ENCODE measurements around the gene KCNAB1.
"Not testable (repeated sequence)": the region's sequence is repeated elsewhere in the genome, so short reads cannot be mapped to it uniquely, and the experiment has no call there.

Gene KCNAB1

DNA sequence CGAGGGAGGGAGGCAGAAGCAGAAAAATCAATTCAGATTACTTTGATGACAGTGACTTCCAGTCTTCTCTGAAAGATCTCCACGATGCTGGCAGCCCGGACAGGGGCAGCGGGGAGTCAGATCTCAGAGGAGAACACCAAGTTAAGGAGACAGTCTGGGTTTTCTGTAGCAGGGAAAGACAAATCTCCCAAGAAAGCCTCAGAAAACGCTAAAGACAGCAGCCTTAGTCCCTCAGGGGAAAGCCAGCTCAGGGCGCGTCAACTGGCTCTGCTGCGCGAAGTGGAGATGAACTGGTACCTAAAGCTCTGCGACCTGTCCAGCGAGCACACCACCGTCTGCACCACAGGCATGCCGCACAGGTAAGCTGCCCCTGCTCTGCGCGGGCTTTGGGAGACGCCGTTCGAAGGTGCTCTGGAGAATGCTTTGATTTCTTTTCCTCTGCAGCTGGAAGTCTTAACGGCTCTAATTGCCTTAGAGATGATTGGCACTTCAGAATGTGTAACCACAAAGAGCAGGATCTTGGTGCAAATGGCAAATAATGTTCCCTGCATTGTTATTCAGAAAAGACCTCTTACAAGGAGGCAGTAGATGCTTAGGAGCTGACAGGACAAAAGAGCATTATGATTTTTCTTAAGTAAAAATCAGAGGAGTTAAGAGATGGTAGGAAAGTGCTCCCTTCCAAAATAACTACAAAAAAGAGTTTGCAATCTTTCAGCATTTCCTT is at the start of gene KCNAB1:
KCNAB1 (plus strand) TSS at position 51 of the 724 bp plus-strand sequence.
- DNase-seq, result no peak

DNA sequence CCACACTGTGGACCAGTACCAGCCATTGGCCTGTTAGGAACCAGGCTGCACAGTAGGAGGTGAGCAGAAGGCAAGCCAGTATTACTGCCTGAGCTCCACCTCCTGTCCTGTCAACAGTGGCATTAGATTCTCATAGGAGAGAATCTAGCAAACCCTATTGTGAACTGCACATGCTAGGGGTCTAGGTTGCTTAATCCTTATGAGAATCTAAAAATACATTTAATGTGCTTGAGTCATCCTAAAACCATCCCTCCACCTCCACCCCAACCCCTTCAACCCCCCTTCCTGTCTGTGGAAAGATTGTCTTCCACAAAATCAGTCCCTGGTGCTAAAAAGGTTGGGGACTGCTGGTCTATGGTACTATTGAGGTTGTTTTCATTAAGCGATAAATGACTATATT is 49.3 kb upstream of the KCNAB1 start:
- DNase-seq, result no peak

DNA sequence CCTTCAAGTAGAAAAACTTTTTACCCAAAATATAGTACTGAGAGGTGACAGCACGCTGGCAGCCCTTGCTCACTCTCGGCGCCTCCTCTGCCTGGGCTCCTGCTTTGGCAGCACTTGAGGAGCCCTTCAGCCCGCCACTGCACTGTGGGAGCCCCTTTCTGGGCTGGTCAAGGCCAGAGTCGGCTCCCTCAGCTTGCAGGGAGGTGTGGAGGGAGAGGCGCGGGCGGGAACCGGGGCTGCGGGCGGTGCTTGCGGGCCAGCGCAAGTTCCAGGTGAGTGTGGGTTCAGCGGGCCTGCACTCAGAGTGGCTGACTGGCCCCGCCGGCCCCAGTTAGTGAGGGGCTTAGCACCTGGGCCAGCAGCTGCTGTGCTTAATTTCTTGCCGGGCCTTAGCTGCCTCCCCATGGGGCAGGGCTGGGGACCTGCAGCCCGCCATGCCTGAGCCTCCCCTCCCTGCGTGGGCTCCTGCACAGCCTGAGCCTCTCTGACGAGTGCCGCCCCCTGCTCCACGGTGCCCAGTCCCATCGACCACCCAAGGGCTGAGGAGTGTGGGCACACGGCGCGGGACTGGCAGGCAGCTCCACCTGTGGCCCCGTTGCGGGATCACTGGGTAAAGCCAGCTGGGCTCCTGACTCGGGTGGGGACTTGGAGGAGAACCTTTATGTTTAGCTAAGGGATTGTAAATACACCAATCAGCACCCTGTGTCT is 47.3 kb upstream of the KCNAB1 start:
- DNase-seq, result not testable (repeated sequence)

DNA sequence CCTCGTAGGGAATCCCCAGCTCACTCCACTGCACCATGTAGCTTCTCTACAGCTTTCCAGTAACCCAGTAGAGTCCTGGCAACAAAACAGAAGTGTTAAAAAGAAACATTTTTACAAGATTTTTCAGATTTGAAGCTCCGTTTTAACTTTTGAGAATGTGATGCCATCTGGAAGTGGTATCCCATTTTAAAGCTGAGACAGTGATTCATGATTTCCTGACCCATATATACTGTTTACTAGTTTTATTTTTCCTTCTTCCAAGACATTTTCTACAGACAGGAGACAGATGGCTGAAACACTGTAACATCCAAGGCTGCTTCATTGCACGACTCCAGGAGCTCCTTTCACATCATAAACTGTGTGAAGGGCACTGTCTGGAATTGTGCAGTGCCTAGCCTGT is 30.3 kb upstream of the KCNAB1 start:
- DNase-seq, result no peak

DNA sequence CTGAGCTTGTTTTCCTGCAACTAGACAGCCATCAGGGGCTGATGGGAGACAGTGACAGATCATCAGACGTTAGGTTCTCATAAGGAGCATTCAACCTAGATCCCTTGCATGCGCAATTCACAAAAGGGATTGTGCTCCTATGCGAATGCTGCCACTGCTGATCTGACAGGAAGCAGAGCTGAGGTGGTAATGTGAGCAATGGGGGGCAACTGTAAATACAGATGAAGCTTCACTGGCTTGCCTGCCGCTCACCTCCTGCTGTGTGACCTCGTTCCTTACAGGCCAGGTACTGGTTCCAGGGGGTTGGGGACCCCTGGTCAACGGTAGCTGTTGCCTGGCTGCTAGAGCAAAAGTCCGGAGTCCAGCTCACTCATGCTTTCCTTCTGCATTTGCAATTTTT is 26.4 kb upstream of the KCNAB1 start:
- no peak for DNase-seq

DNA sequence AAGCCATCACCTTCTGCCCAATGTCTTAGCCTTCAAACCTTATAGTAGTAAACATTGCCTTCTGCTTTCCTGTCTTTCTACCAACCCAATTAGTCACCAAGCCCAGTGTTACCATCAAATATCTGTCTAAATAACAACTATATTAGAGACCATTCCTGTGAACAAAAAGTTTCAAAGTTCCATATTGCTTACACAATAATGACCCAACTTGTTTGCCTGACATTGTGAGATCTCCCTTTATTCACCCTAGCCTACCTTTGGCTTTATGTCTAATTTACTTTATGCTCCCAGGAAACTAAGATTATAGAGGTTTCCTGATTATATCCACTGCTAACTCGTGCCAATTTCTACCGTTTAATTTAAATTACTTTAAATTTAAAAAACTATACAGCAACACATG is 26.0 kb upstream of the KCNAB1 start:
- no peak for DNase-seq

DNA sequence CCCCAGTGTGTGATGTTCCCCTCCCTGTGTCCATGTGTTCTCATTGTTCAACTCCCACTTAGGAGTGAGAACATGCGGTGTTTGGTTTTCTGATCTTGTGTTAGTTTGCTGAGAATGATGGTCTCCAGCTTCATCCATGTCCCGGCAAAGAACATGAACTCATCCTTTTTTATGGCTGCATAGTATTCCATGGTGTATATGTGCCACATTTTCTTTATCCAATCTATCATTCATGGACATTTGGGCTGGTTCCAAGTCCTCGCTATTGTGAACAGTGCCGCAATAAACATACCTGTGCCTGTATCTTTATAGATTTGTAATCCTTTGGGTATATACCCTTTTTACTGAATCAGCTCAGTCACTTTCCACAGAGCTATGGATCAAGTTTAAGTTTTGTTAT is 24.7 kb upstream of the KCNAB1 start:
- not testable (repeated sequence) for DNase-seq

DNA sequence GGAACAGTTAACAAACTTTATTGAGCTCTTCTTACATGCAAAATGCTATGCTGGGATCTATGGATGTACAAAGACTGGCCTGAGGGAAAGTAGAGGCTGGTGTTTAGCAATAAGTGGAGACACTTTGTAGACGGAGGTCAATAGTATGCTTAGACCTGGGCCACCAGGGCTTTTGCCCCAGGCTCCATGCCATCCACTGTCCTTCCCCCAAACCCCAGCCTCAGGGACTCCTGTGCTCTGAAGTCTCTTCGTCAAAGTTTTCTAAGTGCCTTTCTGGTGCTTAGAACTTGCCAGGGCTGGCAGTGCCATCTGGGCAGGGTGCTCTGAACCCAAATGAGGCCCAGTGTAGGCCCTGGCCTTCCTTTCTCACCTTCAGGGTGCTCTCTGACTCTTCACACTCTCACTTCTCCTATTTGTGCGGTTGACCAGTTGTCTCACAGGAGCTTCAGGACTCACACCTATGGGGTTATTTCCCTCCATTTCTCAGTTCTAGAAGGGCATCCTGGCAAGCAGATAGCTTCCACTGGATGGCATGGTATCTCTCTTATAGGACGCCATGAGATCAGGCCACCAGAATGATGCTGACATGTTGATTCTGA is 21.8 kb upstream of the KCNAB1 start:
- no peak for DNase-seq

DNA sequence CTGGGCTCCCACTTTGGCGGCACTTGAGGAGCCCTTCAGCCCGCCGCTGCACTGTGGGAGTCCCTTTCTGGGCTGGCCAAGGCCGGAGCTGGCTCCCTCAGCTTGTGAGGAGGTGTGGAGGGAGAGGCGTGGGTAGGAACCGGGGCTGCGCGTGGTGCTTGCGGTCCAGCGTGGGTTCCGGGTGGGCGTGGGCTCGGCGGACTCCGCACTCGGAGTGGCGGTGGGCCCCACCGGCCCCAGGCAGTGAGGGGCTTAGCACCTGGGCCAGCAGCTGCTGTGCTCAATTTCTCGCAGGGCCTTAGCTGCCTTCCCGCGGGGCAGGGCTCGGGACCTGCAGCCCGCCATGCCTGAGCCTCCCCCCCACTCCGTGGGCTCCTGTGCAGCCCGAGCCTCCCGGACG is 21.0 kb upstream of the KCNAB1 start:
- not testable (repeated sequence) for DNase-seq

DNA sequence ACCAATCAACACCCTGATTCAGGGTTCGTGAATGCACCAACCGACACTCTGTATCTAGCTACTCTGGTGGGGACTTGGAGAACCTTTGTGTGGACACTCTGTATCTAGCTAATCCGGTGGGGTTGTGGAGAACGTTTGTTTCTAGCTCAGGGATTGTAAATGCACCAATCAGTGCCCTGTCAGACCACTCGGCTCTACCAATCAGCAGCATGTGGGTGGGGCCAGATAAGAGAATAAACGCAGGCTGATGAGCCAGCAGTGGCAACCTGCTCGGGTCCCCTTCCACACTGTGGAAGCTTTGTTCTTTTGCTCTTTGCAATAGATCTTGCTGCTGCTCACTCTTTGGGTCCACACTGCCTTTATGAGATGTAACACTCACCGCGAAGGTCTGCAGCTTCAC is 20.4 kb upstream of the KCNAB1 start:
- not testable (repeated sequence) for DNase-seq

DNA sequence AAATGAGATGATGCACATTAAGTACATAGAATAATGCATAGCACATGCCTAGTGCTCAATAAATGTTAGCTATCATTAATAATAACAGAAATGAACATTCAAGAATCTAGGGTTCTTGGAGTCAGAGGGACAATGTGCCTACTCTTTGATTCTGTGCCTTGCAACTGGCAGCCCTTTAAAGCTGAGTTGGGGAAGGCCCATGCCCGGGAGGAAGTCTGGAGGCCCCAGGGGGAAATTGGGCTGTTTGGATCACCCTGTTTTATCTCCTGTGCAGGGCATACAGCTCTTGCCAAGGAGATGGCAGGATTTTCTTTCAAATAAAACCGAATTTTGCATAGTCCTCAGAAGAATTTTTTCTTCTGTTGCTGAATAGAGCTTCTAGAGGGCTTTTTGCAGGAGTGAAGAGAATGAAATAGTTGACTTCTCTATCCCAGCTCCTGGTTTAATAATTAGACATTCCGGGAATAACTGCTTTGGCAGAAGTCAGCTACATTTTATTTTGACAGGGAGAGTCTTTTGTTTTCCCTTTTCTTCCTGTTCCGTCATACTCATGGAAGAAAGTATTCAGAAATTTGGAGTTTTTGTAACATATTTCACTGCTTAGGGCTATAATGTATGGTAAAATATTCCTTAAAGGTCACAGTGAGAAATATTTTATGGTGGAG is 18.0 kb upstream of the KCNAB1 start:
- no peak for DNase-seq

DNA sequence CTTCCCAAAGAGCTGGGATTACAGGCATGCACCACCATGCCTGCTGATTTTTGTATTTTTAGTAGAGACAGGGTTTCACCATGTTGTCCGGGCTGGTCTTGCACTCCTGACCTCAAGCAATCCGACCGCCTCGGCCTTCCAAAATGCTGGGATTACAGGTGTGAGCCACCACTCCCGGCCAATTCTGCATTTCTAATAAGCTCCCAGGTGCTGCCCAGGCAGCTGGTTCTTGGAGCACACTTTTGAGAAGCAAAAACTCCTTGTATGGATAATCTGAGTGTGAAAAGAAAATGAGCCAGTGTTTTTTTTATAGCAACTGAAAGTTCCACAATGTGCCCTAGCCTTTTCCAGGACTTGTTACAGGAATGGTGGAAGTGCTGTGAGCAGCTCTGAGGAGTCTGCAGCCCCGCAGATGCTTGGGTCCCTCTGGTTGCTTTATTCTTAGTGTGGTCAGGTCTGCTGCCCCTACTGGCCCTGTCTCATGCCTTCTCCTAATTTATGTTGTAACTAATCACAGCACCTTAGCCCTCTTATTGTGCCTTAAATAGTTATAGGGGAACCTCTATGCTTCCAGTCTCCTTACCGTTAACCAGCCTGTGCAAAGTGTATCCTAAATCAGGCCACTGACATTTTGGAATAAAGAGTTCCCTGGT is 13.5 kb upstream of the KCNAB1 start:
- DNase-seq, result no peak

DNA sequence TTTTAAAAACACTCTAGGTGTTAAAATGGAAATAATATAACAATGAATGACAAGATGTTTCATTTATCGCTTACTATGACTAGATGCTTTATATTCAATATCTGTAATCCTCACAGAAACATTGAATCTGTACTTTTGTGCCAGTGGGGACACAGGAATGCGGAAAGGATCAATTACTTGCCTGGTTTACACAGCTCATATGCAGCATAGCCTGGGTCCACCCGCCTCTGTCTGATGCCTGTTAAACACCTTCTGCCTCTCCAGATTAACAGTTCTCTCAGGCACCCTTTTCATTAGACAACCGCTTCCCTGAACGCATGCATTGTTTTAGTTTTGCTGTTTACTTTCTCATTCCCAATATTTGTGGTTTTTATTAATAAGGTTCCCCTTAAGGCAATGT is 12.9 kb upstream of the KCNAB1 start:
- no peak for DNase-seq

DNA sequence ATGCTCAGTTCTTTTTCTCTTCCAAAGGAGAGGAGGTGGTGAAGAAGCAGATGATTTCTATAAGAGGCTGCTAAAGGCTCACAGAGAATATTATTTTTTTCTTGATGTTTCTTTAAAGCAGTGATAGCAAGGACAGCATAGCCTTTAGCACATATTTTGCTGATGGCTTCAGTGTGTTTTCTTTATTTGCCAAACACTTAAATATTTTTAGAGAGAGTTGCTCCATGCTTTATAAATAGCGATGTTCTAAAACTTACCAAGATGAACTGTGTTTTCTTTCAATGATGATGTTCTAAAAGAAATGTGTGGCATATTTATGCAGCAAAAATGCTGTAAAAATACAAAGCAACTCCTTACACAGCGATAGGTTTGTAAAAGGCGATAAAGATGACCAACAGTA is 11.8 kb upstream of the KCNAB1 start:
- no peak for DNase-seq

DNA sequence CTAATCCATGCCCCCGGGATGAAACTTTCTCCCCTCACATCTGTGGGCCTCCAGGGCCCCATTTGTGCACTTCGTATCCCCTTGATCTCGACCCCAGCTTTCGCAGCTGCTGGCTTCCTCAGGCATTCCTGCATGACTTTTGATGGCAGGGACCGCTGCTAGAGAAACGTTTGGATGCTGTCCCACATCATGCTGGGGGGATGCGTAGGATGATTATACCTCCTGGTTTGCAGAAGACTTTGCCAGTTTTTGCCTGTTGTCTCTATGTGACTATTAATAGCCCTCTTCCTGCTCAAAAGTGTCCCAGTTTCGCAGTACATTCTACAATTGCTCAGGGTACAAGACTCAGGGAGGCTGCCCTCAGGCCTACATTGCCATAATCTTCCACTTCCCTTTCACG is 10.4 kb upstream of the KCNAB1 start:
- DNase-seq, result no peak

DNA sequence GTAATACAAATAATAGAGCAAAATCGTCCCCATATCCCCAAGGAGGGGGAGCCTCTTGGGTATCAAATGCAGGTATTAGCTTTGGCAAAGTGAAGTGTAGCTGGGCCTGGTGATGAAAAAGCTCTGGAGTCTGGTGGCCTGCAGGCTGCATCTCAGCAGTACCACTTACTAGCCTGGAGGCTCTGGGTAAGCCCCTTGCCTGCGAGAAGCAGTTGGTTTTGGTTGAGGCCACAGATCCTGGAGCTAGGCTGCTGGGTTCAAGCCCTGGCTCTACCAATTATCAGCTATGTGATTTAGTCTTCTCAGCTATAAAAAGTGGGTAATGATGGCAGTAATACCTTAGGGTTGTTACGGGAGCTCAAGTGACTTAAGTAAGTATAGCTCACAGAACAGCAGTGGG is 6.1 kb downstream of the KCNAB1 start:
- no peak for DNase-seq

DNA sequence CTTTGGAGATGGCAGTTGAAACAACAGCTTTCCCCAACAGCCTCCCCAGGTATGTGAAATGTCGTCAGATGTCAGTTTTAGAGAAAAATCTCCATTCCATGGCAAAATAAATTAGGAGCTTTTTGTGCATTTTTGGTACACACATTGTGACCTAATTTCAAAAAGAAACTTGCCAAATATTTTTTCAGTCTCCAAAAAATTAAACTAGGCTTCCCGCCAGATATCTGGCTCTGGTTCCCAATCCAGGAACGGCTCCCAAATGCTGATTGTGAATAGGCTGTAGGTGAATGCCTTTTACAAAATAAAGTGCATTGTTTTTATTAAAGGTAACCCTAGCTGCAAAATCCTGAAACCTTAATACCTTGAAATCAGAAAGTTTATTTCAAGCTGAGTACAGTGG is 10.9 kb downstream of the KCNAB1 start:
- DNase-seq, result no peak

DNA sequence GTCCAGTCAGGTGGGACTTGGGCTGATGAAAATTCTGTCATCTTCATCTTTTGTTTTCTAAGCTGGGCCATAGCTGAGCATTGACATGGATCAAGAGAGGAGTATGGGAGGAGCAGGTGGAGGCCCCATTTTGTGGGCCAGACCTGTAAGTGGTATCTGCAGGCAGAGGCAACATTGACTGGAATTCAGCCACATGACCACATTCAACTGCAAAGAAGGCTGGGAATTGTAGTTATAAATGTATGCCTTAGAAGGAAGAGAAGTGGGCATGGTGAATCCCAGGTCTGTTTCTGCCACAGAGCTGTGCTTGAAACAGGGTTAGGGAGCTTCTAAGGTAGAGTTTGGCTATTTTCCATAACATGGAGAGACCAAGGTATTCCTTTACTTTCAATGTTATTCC is 11.4 kb downstream of the KCNAB1 start:
- DNase-seq, result no peak

DNA sequence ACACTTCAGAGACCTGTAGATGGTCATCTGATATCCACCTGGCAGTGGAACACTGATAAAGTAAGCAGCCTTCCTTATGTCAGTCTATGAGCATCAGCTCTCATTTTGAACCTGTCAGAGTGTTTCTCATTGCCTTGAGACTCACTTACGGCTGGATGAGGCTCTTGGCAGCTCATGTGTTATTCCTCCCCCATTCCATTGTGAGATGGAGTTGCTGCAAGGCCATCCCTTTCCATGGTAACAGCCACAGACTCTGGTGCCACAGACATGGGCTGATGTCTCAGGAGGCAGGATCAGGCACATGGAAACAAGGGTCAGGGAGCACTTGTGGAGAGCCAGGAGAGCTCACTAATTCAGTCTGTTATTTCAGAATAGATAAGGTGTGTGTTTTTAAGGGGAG is 11.9 kb downstream of the KCNAB1 start:
- DNase-seq, result no peak

DNA sequence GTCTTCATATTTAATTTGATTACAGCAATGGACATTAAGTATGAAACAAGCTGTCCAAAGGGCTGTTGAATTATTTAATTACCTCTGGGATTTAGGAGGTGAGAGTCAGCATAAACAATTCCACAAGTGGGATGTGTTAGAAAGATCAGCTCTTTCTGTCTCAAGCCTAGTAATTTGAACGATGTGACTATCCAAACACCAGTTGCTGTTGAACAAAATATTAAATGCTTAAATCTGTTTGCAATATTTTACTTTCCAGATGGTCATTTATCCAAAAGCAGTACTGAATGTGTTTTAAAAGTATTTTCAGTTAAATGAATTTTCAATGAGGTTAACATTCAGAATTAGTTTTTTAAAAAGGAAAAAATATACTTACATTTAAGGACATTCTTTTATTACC is 12.7 kb downstream of the KCNAB1 start:
- DNase-seq, result no peak

DNA sequence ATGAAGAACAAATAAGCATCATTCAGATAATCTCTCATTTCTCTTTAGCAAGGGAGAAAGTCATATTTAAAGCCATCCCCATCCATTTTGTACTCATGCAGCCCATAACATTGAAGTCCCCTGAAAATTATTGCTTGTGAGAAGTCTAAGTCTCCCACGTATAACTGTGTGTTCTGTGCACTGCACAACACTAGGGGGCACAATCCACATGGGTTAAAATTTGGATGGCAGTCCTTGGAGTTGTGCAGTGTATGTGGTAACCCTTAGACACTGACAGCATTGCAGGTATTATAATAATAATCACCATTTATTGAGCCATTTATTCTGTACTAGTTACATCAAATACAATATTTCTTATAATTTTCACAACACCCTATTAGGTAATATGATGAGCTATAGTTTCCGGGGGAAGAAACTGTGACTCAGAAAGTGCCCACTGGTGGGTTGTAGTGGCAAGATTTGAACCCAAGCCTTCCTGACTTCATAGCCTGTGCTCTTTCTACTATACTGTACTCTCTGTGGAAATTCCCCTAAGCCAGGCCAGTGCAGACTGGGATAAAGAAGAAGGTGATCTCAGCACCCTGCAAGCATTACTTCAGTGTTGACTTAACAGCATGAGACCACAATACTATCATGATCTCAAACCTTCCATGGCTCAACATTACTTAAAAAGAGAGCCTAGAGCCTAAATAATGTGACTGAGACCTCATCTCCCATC is 15.7 kb downstream of the KCNAB1 start:
- DNase-seq, result no peak

DNA sequence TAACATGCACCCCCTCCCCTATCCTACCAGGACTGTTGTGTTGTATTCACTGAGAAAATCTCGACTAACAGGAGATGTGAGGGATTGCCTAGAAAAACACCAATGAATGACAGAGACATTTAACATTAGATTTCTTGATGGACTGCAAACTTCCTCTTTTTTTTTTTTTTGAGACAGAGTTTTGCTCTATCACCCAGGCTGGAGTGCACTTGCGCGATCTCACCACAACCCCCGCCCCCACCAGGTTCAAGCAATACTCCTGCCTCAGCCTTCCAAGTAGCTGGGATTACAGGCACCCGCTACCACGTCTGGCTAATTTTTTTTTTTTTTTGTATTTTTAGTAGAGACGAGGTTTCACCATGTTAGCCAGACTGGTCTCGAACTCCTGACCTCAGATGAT is 17.0 kb downstream of the KCNAB1 start:
- DNase-seq, result not testable (repeated sequence)

Measured in CD4-positive, alpha-beta T cell treated with Interleukin-10 for 1 hour (primary cell).